ENCODE results near the gene ENOX1. TPM values are rescaled to one million over a fixed set of nuclear protein-coding genes. Genes with fewer than 3 reads are reported as not detected.

Gene ENOX1
- total RNA-seq, 2 donors from 2014 or later = not detected

GRCh38 chr13:43631106-43631505 is 155.7 kb downstream of the ENOX1 start:
- no peaks in the 10 kb centered on the region for H3K36me3 Mint-ChIP-seq (ENCODE audit: low read depth)
- peaks cover 14% of the 10 kb centered on the region for H3K27me3 Mint-ChIP-seq
- H3K4me1 Mint-ChIP-seq = no peaks in the 10 kb centered on the region
- H3K4me3 Mint-ChIP-seq = no peak overlapping the region
- DNase-seq (no peak), ATAC-seq (no peak)
- H3K9me3 ChIP-seq (ENCODE audit: control insufficient read depth, low read length, poor library complexity, severe bottlenecking) = no peaks in the 10 kb centered on the region
- H3K27ac Mint-ChIP-seq = no peak overlapping the region

- Mint-ChIP-seq H3K36me3 (ENCODE audit: low read depth) (no peaks in the 10 kb centered on the region), H3K4me3 (no peak overlapping the region), H3K27me3 (peaks cover 13% of the 10 kb centered on the region), H3K27ac (no peak overlapping the region), H3K4me1 (no peaks in the 10 kb centered on the region)
- DNase-seq = no peak
- no peaks in the 10 kb centered on the region for H3K9me3 ChIP-seq (ENCODE audit: control insufficient read depth, low read length, poor library complexity, severe bottlenecking)
- ATAC-seq = no peak
Measured at GRCh38 chr13:43629691-43630480, 156.9 kb downstream of the ENOX1 start.

- H3K4me1 Mint-ChIP-seq = no peaks in the 10 kb centered on the region
- ATAC-seq = no peak
Measured at GRCh38 chr13:43626994-43627393, 159.8 kb downstream of the ENOX1 start.

GRCh38 chr13:43614063-43614462 is 172.7 kb downstream of the ENOX1 start:
- Mint-ChIP-seq H3K4me1 (no peaks in the 10 kb centered on the region), H3K4me3 (no peak overlapping the region), H3K27ac (no peak overlapping the region), H3K27me3 (no peaks in the 10 kb centered on the region), H3K36me3 (ENCODE audit: low read depth) (no peaks in the 10 kb centered on the region)
- DNase-seq = no peak
- no peak for ATAC-seq
- no peaks in the 10 kb centered on the region for H3K9me3 ChIP-seq (ENCODE audit: control insufficient read depth, low read length, poor library complexity, severe bottlenecking)

More at GRCh38 chr13:43626994-43627393, 159.8 kb downstream of the ENOX1 start:
- H3K27ac Mint-ChIP-seq = no peak overlapping the region
- no peaks in the 10 kb centered on the region for H3K36me3 Mint-ChIP-seq (ENCODE audit: low read depth)
- peaks cover 5% of the 10 kb centered on the region for H3K27me3 Mint-ChIP-seq
- H3K4me3 Mint-ChIP-seq = no peak overlapping the region
- no peaks in the 10 kb centered on the region for H3K9me3 ChIP-seq (ENCODE audit: control insufficient read depth, low read length, poor library complexity, severe bottlenecking)
- DNase-seq = no peak

GRCh38 chr13:43611281-43612273 is 175.2 kb downstream of the ENOX1 start:
- no peaks in the 10 kb centered on the region for H3K4me1 Mint-ChIP-seq
- no peak overlapping the region for H3K27ac Mint-ChIP-seq
- ATAC-seq (no peak), DNase-seq (no peak)
- no peak overlapping the region for H3K4me3 Mint-ChIP-seq
- no peaks in the 10 kb centered on the region for H3K36me3 Mint-ChIP-seq (ENCODE audit: low read depth)
- no peaks in the 10 kb centered on the region for H3K9me3 ChIP-seq (ENCODE audit: control insufficient read depth, low read length, poor library complexity, severe bottlenecking)
- H3K27me3 Mint-ChIP-seq = no peaks in the 10 kb centered on the region

GRCh38 chr13:43608400-43609137 is 178.2 kb downstream of the ENOX1 start:
- no peaks in the 10 kb centered on the region for H3K9me3 ChIP-seq (ENCODE audit: control insufficient read depth, low read length, poor library complexity, severe bottlenecking)
- ATAC-seq (no peak), DNase-seq (no peak)
- Mint-ChIP-seq H3K36me3 (ENCODE audit: low read depth) (no peaks in the 10 kb centered on the region), H3K4me3 (no peak overlapping the region), H3K27me3 (no peaks in the 10 kb centered on the region), H3K4me1 (no peaks in the 10 kb centered on the region), H3K27ac (no peak overlapping the region)

- DNase-seq = no peak
- Mint-ChIP-seq H3K4me3 (no peak overlapping the region), H3K4me1 (no peaks in the 10 kb centered on the region), H3K36me3 (ENCODE audit: low read depth) (no peaks in the 10 kb centered on the region), H3K27ac (no peak overlapping the region), H3K27me3 (no peaks in the 10 kb centered on the region)
- no peaks in the 10 kb centered on the region for H3K9me3 ChIP-seq (ENCODE audit: control insufficient read depth, low read length, poor library complexity, severe bottlenecking)
- ATAC-seq = no peak
Measured at GRCh38 chr13:43597599-43597945, 189.2 kb downstream of the ENOX1 start.

- ATAC-seq = no peak
- no peaks in the 10 kb centered on the region for H3K36me3 Mint-ChIP-seq (ENCODE audit: low read depth)
- no peaks in the 10 kb centered on the region for H3K9me3 ChIP-seq (ENCODE audit: control insufficient read depth, low read length, poor library complexity, severe bottlenecking)
Measured at GRCh38 chr13:43596924-43597598, 189.7 kb downstream of the ENOX1 start.

GRCh38 chr13:43596006-43596405 is 190.8 kb downstream of the ENOX1 start:
- no peak for DNase-seq

More at GRCh38 chr13:43596924-43597598, 189.7 kb downstream of the ENOX1 start:
- no peaks in the 10 kb centered on the region for H3K27me3 Mint-ChIP-seq
- H3K27ac Mint-ChIP-seq = no peak overlapping the region
- H3K4me3 Mint-ChIP-seq = no peak overlapping the region
- H3K4me1 Mint-ChIP-seq = no peaks in the 10 kb centered on the region
- no peak for DNase-seq

GRCh38 chr13:43587376-43587775 is 199.4 kb downstream of the ENOX1 start:
- no peak for ATAC-seq
- no peaks in the 10 kb centered on the region for H3K36me3 Mint-ChIP-seq (ENCODE audit: low read depth)
- H3K9me3 ChIP-seq (ENCODE audit: control insufficient read depth, low read length, poor library complexity, severe bottlenecking) = no peaks in the 10 kb centered on the region
- H3K27ac Mint-ChIP-seq = no peak overlapping the region
- H3K27me3 Mint-ChIP-seq = peaks cover 32% of the 10 kb centered on the region
- no peak overlapping the region for H3K4me3 Mint-ChIP-seq
- H3K4me1 Mint-ChIP-seq = no peaks in the 10 kb centered on the region
- no peak for DNase-seq

More at GRCh38 chr13:43596006-43596405, 190.8 kb downstream of the ENOX1 start:
- Mint-ChIP-seq H3K27ac (no peak overlapping the region), H3K4me1 (no peaks in the 10 kb centered on the region), H3K36me3 (ENCODE audit: low read depth) (no peaks in the 10 kb centered on the region), H3K4me3 (no peak overlapping the region), H3K27me3 (no peaks in the 10 kb centered on the region)
- ATAC-seq = no peak
- H3K9me3 ChIP-seq (ENCODE audit: control insufficient read depth, low read length, poor library complexity, severe bottlenecking) = no peaks in the 10 kb centered on the region

GRCh38 chr13:43584751-43585150 is 202.0 kb downstream of the ENOX1 start:
- H3K27me3 Mint-ChIP-seq = peaks cover 32% of the 10 kb centered on the region
- H3K4me3 Mint-ChIP-seq = no peak overlapping the region
- no peaks in the 10 kb centered on the region for H3K36me3 Mint-ChIP-seq (ENCODE audit: low read depth)
- no peak for DNase-seq
- no peak overlapping the region for H3K27ac Mint-ChIP-seq
- no peaks in the 10 kb centered on the region for H3K9me3 ChIP-seq (ENCODE audit: control insufficient read depth, low read length, poor library complexity, severe bottlenecking)
- no peak for ATAC-seq
- H3K4me1 Mint-ChIP-seq = no peaks in the 10 kb centered on the region

- DNase-seq (no peak), ATAC-seq (no peak)
- H3K9me3 ChIP-seq (ENCODE audit: control insufficient read depth, low read length, poor library complexity, severe bottlenecking) = no peaks in the 10 kb centered on the region
- H3K27ac Mint-ChIP-seq = no peak overlapping the region
- H3K36me3 Mint-ChIP-seq (ENCODE audit: low read depth) = no peaks in the 10 kb centered on the region
- H3K4me1 Mint-ChIP-seq = no peaks in the 10 kb centered on the region
- peaks cover 28% of the 10 kb centered on the region for H3K27me3 Mint-ChIP-seq
- no peak overlapping the region for H3K4me3 Mint-ChIP-seq
Measured at GRCh38 chr13:43583321-43583720, 203.5 kb downstream of the ENOX1 start.

Data from T-helper 17 cell (primary cell).